Heart right ventricle (tissue), 16 donors: ENCODE results near the gene CLIC4. TPM values are rescaled to one million over a fixed set of nuclear protein-coding genes. Genes with fewer than 3 reads are reported as not detected.

Experiments
- ATAC-seq, 8 donors: fragments of 200-7000 bp; cut with Tn5 transposase; one replicate each; pipeline ENCODE4 v1.9.1; 2020; ENCODE audit warnings: mild to moderate bottlenecking in 8 of 8, moderate library complexity in 8 of 8, moderate number of reproducible peaks in 1 of 8
- DNase-seq, 2 donors: peaks; one replicate each; pipeline ENCODE4 v3.0.0-alpha.2; 2020
- H3K27ac ChIP-seq, 10 donors: fragments of 200-600 bp; sonication (generic) in 2 of 10; one replicate each; pipeline versions ENCODE4 v1.5.0 to v1.8.0; 2020 to 2022; ENCODE audit warnings: mild to moderate bottlenecking in 3 of 10
- H3K27me3 ChIP-seq, 7 donors: fragments of 200-600 bp; one replicate each; pipeline ENCODE4 v1.8.0; 2021 to 2022; ENCODE audit warnings: mild to moderate bottlenecking in 2 of 7
- H3K36me3 ChIP-seq, 9 donors: fragments of 200-600 bp; sonication (generic) in 1 of 9; one replicate each; pipeline versions ENCODE4 v1.5.0 to v1.8.0; 2020 to 2022; ENCODE audit warnings: mild to moderate bottlenecking in 2 of 9
- H3K4me1 ChIP-seq, 9 donors: fragments of 200-600 bp; sonication (generic) in 1 of 9; one replicate each; pipeline versions ENCODE4 v1.5.0 to v1.8.0; 2020 to 2022; ENCODE audit warnings: mild to moderate bottlenecking in 4 of 9
- H3K4me3 ChIP-seq, 10 donors: fragments of 200-600 bp; sonication (generic) in 2 of 10; one replicate each; pipeline versions ENCODE4 v1.5.0 to v1.8.0; 2020 to 2022; ENCODE audit warnings: mild to moderate bottlenecking in 7 of 10, moderate library complexity in 2 of 10
- H3K9me3 ChIP-seq, 11 donors: fragments of 200-600 bp in 10 of 11; sonication (generic) in 2 of 11; one replicate each; pipeline versions ENCODE4 v1.5.0 to v1.8.0; 2013 to 2022; ENCODE audit warnings: mild to moderate bottlenecking in 2 of 11, control low read depth in 1 of 11, moderate library complexity in 1 of 11
- WGBS, 2 donors: extraction: QIAGEN DNeasy Blood & Tissue Kit; methylation state at CpG; one replicate each; pipeline ENCODE4 v1.1.7; 2013; ENCODE audit warnings: inconsistent platforms in 1 of 2; 5-methylcytosine and 5-hydroxymethylcytosine counted together
- intact Hi-C, 10 donors: fragments of 100-400 bp; cut with DNase I; formaldehyde crosslinking; loops; one replicate each; pipeline versions ENCODE4 v1.11.1 to v1.14.2; 2022
- polyA plus RNA-seq, 2 donors: library from polyadenylated mRNA; stranded (reverse); fragments of 200-250 nt; gene quantifications; one replicate each; pipeline ENCODE4 v1.2.3, GENCODE V29; 2013
- total RNA-seq, 10 donors: library from RNA; stranded (reverse); fragmentation: NEBNext Ultra II Directional in 3 of 10; extraction: Animal tissue kit (Norgen Biotek cat#: 25700) in 3 of 10; gene quantifications; one replicate each; pipeline versions ENCODE4 v1.2.1 to v1.2.4, GENCODE V29; 2021 to 2023
- TF ChIP-seq, protein P1 (sequence below), 9 donors: fragments of 200-600 bp; sonication (generic) in 2 of 9; IDR thresholded peaks; one replicate each; pipeline versions ENCODE4 v1.5.0 to v1.8.0; 2021 to 2022; ENCODE audit warnings: antibody characterized with exemption in 9 of 9, mild to moderate bottlenecking in 5 of 9, moderate library complexity in 1 of 9
- donor health status: Arrhythmogenic right ventricular cardiomyopathy.
- donor health status: ischemic (EF 13 %, LVEDD 7.1; RV severe dilation, severe dysfunction).
- donor health status: healthy with polysubstance abuse.
- donor health status: DM: no; HTN: yes; CAD: no.
- donor health status: DM: no; HTN: no; CAD: no.
- donor health status: ischemic (EF 25% LVEDD 6.9; RV normal size, moderate dysfunction).
- donor health status: ischemic (EF 25% LVEDD 5.7; RV mildly dilated, moderate dysfunction).
- donor health status: healthy.
- donor health status: DM: yes; HTN: yes; CAD: no.
- donor health status: Ischemic cardiomyopathy.
- donor health status: ischemic (EF 35%, LVEDD 5.7; RV mildly dilated, moderate dysfunction).
- donor health status: nonischemic (EF 11% LVEDD 7.7; RV severe dilation, severe dysfunction).
- donor health status: DM: yes; HTN: yes; CAD: no.
- donor health status: PGD.
- donor health status: ischemic (EF 29% LVEDD 5.4; RV normal size, mild dysfunction).
- donor health status: nonischemic (EF 23%, LVEDD 6.1; RV moderate dilation, normal function).

The CLIC4 gene
- total and polyA plus RNA-seq, 12 donors = 90.8 to 511 (median 336) TPM

DNA sequence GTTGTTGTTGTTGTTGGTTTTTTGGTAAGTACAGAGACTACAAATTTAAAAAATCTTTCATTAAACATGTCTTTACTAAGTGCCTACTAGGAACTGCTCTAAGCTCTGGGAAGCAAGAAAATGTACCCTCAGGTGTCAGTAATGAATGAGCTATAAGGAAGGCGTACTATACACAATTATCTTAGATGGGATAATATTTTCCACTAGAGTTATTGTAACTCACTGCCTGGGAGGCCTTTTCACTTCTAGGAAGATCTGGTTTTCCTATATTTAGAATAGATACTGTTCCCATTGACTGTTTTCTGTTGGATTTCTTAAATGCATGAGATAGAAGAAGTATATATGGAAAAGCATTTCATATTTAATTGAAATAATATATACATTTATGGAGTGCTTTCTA, 19.6 kb downstream of the CLIC4 start:
- no peak for DNase-seq
- intact Hi-C loops = no loop called here
- no peaks in the 10 kb centered on the region for H3K27me3 ChIP-seq

DNA sequence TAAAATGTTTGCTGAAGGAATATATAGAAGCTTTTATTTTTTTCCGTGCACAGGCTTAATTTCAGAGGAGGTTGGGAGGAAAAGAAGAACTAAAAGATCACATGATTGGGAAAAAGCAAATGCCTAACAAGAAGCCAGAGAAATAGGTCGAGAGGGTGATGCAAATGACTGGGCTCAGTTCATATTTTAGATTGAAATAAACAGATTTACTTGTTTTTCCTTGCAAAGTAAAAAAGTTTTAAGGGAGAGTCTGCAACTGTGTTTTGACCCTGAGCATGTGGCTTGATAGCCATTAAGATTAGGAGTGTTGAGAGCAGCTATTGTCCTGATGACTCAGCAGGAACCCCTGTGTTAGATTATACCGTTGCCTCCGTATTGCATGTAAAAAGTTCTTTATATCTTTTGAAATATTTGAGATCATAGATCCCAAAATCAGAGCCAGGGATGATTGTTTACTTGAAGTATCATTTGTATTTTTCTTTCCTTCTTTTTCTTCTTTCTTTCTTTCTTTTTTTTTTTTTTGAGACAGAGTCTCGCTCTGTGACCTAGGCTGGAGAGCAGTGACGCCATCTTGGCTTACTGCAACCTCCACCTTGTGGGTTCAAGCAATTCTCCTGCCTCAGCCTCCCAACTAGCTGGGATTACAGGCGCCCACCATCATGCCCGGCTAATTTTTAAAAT, 20.2 kb downstream of the CLIC4 start:
- WGBS, 2 donors = 58 to 61% methylated on average over 8 of the region's 8 CpGs
- Histone ChIP-seq H3K4me3 (peak overlapping the region in 1 of 10 donors; percentile 15), H3K9me3 (no peaks in the 10 kb centered on the region), H3K4me1 (peaks cover 9 to 100% (median 78%) of the 10 kb centered on the region in 9 donors), H3K36me3 (peaks cover 0 to 10% (median 0%) of the 10 kb centered on the region in 9 donors), H3K27ac (peak overlapping the region in 9 of 10 donors; percentile 0 to 88 (median 39)), H3K27me3 (no peaks in the 10 kb centered on the region)
- TF ChIP-seq, protein P1, sequence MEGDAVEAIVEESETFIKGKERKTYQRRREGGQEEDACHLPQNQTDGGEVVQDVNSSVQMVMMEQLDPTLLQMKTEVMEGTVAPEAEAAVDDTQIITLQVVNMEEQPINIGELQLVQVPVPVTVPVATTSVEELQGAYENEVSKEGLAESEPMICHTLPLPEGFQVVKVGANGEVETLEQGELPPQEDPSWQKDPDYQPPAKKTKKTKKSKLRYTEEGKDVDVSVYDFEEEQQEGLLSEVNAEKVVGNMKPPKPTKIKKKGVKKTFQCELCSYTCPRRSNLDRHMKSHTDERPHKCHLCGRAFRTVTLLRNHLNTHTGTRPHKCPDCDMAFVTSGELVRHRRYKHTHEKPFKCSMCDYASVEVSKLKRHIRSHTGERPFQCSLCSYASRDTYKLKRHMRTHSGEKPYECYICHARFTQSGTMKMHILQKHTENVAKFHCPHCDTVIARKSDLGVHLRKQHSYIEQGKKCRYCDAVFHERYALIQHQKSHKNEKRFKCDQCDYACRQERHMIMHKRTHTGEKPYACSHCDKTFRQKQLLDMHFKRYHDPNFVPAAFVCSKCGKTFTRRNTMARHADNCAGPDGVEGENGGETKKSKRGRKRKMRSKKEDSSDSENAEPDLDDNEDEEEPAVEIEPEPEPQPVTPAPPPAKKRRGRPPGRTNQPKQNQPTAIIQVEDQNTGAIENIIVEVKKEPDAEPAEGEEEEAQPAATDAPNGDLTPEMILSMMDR (IDR thresholded peaks at IDR 0.05) = no peak
- DNase-seq (no peak), ATAC-seq (no peak)
- intact Hi-C loops = no loop called here

More for the DNA sequence above, 19.6 kb downstream of the CLIC4 start:
- Histone ChIP-seq H3K9me3 (no peaks in the 10 kb centered on the region), H3K4me3 (no peak overlapping the region), H3K4me1 (peaks cover 9 to 100% (median 77%) of the 10 kb centered on the region in 9 donors), H3K27ac (peak overlapping the region in 8 of 10 donors; percentile 0 to 88 (median 47)), H3K36me3 (peaks cover 0 to 10% (median 0%) of the 10 kb centered on the region in 9 donors)
- ATAC-seq = no peak
- TF ChIP-seq, protein P1 (IDR thresholded peaks at IDR 0.05) = no peak
- WGBS, 2 donors = 26 to 60% methylated on average over 1 of the region's 1 CpG

- ATAC-seq (no peak), DNase-seq (no peak)
- H3K4me3 ChIP-seq = no peak overlapping the region
- intact Hi-C loops = no loop called here
- H3K27me3 ChIP-seq = no peaks in the 10 kb centered on the region
- H3K27ac ChIP-seq = peak overlapping the region in 6 of 10 donors; percentile 3 to 88 (median 26)
- peaks cover 11 to 100% (median 79%) of the 10 kb centered on the region in 9 donors for H3K4me1 ChIP-seq
- H3K9me3 ChIP-seq = no peaks in the 10 kb centered on the region
- TF ChIP-seq, protein P1 (IDR thresholded peaks at IDR 0.05) = no peak
- WGBS, 2 donors = 85 to 94% methylated on average over 1 of the region's 1 CpG
- H3K36me3 ChIP-seq = peaks cover 0 to 10% (median 0%) of the 10 kb centered on the region in 9 donors
These were observed 22.1 kb downstream of the CLIC4 start for GRCh38 chr1:24767351-24767750.

DNA sequence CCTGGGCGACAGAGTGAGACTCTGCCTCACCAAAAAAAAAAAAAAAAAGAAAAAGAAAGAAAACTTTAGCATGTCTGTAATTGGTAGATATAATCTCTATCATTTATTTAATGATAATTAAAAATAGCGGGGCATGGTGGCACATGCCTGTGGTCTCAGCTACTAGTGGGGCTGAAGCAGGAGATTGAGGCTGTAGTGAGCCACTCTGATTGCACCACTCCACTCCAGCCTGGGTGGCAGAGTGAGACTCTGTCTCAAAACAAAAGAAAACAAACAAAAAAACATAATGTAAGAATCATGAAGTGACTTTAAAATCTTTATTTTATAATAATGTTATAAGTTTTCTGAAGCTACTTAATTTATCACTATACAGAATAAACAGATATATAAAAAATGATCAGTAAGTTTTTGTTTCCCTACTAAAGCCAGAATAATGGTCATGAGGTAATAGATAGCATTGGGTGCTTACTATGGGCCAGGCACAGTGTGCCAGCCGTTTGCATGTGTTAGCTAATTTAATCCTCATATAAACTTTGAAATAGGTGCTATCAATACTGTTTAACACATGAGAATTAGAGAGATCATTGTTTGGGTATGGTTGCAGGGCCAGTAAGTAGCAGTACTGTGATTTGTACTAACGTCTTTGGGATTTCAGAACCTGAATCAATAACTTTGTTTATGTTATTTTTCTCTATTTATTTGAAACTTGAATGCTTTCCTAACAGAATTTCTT, 23.8 kb downstream of the CLIC4 start:
- WGBS, 2 donors = 54 to 60% methylated on average over 4 of the region's 4 CpGs
- DNase-seq = no peak
- Histone ChIP-seq H3K9me3 (no peaks in the 10 kb centered on the region), H3K4me3 (no peak overlapping the region), H3K27ac (peak overlapping the region in 9 of 10 donors; percentile 54 to 94 (median 88)), H3K36me3 (peaks cover 0 to 10% (median 0%) of the 10 kb centered on the region in 9 donors), H3K4me1 (peaks cover 11 to 88% (median 69%) of the 10 kb centered on the region in 9 donors), H3K27me3 (no peaks in the 10 kb centered on the region)
- TF ChIP-seq, protein P1 (IDR thresholded peaks at IDR 0.05) = no peak
- intact Hi-C loops = no loop called here
- ATAC-seq = no peak
